Endometrial microvascular endothelial cells (primary cell): Measurements from ENCODE around the gene OR10K2. TPM values are rescaled to one million over a fixed set of nuclear protein-coding genes. Genes with fewer than 3 reads are reported as not detected.
"Not testable (repeated sequence)": the region's sequence is repeated elsewhere in the genome, so short reads cannot be mapped to it uniquely, and the experiment has no call there.

Experiments used
- in situ Hi-C: cut with HindIII; loops from 2 replicates; pipeline ENCODE4 v1.10.0; 2017; ENCODE audit warnings: low sequenced_read_pairs, low pct_unique_long_range_greater_than_20kb; ENCODE audit errors: inconsistent ontology term
- total RNA-seq: library from RNA; depleted of rRNA; stranded (reverse); fragments of >200 nt; gene quantifications from one replicate; pipeline ENCODE4 v1.2.3, GENCODE V29; 2015; ENCODE audit errors: inconsistent ontology term

OR10K2 gene
- total RNA-seq, 1 donor from 2014 or later: not detected

- in situ Hi-C loops: no loop called here
Observed at GRCh38 chr1:158374860-158375259, 51.2 kb downstream of the OR10K2 start.

GRCh38 chr1:158374101-158374500 is 51.9 kb downstream of the OR10K2 start:
- in situ Hi-C loops: not testable (repeated sequence)

DNA sequence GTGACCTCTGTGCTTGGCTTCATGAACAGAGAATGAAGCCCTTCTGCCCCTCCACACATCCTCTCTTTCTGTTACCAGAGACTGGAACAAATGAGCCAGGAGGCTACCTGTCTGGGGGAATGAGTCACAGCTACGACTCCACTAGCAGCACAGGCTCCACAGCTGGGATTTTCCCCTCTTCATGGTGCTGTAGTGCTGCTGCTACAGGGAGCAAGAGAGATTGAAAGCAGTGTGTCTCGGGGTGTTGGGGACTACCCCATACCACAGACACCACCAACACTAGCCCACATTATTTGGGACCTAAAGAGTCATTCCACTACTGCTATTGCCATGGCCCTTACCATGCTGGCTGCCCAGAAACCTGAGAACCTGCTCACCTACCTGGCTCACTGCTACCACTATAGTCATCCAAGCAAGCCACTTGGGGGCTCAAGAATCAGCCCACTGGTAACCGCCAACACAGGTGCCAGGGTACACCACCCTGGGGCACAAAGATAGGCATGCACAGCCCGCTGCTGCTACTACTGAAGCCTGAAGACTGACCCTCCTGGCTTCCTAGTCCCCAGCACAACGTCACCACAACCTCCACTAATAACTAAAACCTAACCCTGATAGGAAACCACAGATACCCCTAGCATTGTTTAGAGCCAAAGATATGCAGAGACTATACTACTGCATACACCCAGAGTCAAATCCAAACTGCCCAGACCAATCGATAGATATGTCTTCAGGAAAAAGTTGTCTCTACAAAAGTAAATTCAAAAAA is 54.7 kb downstream of the OR10K2 start:
- in situ Hi-C loops: no loop called here

Other genes starting within 250 kb of the OR10K2 start
- not detected for gene CD1D, start 245.3 kb downstream of the OR10K2 start, total RNA-seq
- gene CD1A, start 171.8 kb downstream of the OR10K2 start, total RNA-seq: not detected
- gene CD1C, start 136.3 kb downstream of the OR10K2 start, total RNA-seq: not detected
- not detected for gene CD1B, start 94.7 kb downstream of the OR10K2 start, total RNA-seq
- not detected for gene CD1E, start 72.3 kb downstream of the OR10K2 start, total RNA-seq
- not detected for gene OR10T2, start 26.8 kb downstream of the OR10K2 start, total RNA-seq
- gene OR10K1, start 35.6 kb upstream of the OR10K2 start, total RNA-seq: not detected
- not detected for gene OR10R2, start 46.0 kb upstream of the OR10K2 start, total RNA-seq
- gene OR6Y1, start 128.2 kb upstream of the OR10K2 start, total RNA-seq: not detected
- not detected for gene OR6P1, start 144.3 kb upstream of the OR10K2 start, total RNA-seq
- gene OR10X1, start 153.7 kb upstream of the OR10K2 start, total RNA-seq: not detected
- not detected for gene OR10Z1, start 179.0 kb upstream of the OR10K2 start, total RNA-seq